Measurements from ENCODE around the gene NT5C2.

- TF ChIP-seq CTCF (IDR thresholded peaks at IDR 0.05; ENCODE audit: low read length) (no peak), EZH2 (optimal IDR thresholded peaks at IDR 0.05; ENCODE audit: low read depth, low read length) (no peak), EZH2phosphoT487 (IDR thresholded peaks at IDR 0.05; ENCODE audit: low read length) (no peak)
Measured at GRCh38 chr10:103058034-103058433, 135.0 kb downstream of the NT5C2 start.
